HEK293T (cell line): Measurements from ENCODE around the gene CDH26.

Source experiments
- ARNT ChIP-seq: fragments of 450-650 bp; IDR thresholded peaks from 2 replicates; pipeline ENCODE4 v1.6.1; 2017; ENCODE audit warnings: mild to moderate bottlenecking
- BHLHE40 ChIP-seq: fragments of 450-650 bp; IDR thresholded peaks from 2 replicates; pipeline ENCODE4 v1.6.1; 2016; ENCODE audit warnings: mild to moderate bottlenecking, moderate library complexity, borderline replicate concordance
- CTBP1 ChIP-seq: fragments of 450-650 bp; IDR thresholded peaks from 2 replicates; pipeline ENCODE4 v1.6.1; 2016; ENCODE audit warnings: borderline replicate concordance
- FOXK2 ChIP-seq: fragments of 450-650 bp; IDR thresholded peaks from 2 replicates; pipeline ENCODE4 v1.6.1; 2016; ENCODE audit warnings: mild to moderate bottlenecking
- L3MBTL2 ChIP-seq: fragments of 450-650 bp; conservative IDR thresholded peaks from 2 replicates; pipeline ENCODE4 v1.6.1; 2016; ENCODE audit warnings: mild to moderate bottlenecking
- PKNOX1 ChIP-seq: fragments of 450-650 bp; IDR thresholded peaks from 2 replicates; pipeline ENCODE4 v1.6.1; 2016

GRCh38 chr20:59948212-59948611, 10.0 kb upstream of the CDH26 start:
- TF ChIP-seq BHLHE40 (no peak), ARNT (no peak), L3MBTL2 (no peak), FOXK2 (no peak), CTBP1 (no peak), PKNOX1 (no peak)
